Measurements from ENCODE around the gene ATP6V0E2. TPM values are rescaled to one million over a fixed set of nuclear protein-coding genes. Genes with fewer than 3 reads are reported as not detected.

ATP6V0E2 gene
- polyA plus RNA-seq, 2 of the 4 experiments (the other 2 are of a cell fraction), result 17.3 to 44.9 TPM

- TF ChIP-seq, protein P1, sequence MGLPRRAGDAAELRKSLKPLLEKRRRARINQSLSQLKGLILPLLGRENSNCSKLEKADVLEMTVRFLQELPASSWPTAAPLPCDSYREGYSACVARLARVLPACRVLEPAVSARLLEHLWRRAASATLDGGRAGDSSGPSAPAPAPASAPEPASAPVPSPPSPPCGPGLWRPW (IDR thresholded peaks at IDR 0.05), result no peak
- TF ChIP-seq, protein P2, sequence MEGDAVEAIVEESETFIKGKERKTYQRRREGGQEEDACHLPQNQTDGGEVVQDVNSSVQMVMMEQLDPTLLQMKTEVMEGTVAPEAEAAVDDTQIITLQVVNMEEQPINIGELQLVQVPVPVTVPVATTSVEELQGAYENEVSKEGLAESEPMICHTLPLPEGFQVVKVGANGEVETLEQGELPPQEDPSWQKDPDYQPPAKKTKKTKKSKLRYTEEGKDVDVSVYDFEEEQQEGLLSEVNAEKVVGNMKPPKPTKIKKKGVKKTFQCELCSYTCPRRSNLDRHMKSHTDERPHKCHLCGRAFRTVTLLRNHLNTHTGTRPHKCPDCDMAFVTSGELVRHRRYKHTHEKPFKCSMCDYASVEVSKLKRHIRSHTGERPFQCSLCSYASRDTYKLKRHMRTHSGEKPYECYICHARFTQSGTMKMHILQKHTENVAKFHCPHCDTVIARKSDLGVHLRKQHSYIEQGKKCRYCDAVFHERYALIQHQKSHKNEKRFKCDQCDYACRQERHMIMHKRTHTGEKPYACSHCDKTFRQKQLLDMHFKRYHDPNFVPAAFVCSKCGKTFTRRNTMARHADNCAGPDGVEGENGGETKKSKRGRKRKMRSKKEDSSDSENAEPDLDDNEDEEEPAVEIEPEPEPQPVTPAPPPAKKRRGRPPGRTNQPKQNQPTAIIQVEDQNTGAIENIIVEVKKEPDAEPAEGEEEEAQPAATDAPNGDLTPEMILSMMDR (IDR thresholded peaks at IDR 0.05), result no peak
- TF ChIP-seq RNF2 (IDR thresholded peaks at IDR 0.05; ENCODE audit: borderline replicate concordance, low read depth), result no peak
Observed at GRCh38 chr7:149884016-149884415, 10.2 kb downstream of the ATP6V0E2 start (continued).

GRCh38 chr7:149884541-149884940 is 10.8 kb downstream of the ATP6V0E2 start:
- Histone ChIP-seq H3K4me2 (no peak overlapping the region), H3K9me3 (no peaks in the 10 kb centered on the region), H3K4me3 (no peak overlapping the region), H3K4me1 (no peaks in the 10 kb centered on the region), H3K27ac (no peak overlapping the region)
- no peak for ATAC-seq
- ChIA-PET CTCF (interaction anchor here (0.6 to 2.3 kb wide), 4 partner anchors 10 to 260 kb away, joined by 3 to 11 read pairs (median 6); no protein-coding TSS in a partner anchor), POLR2A (no interaction called here)
- 84% methylated on average over 2 of the region's 2 CpGs for WGBS (ENCODE audit: missing lambda C conversion rate)
- no peak for TF ChIP-seq CBX8 (IDR thresholded peaks at IDR 0.05)
- no peak for TF ChIP-seq JUNB (IDR thresholded peaks at IDR 0.05)
- no peak for TF ChIP-seq ZC3H11A (IDR thresholded peaks at IDR 0.05)
- no peak for TF ChIP-seq POLR2A (IDR thresholded peaks at IDR 0.05; ENCODE audit: low read length)
- TF ChIP-seq TP53 (CRISPR knock-in tag; IDR thresholded peaks at IDR 0.05), result no peak
- TF ChIP-seq GATA3 (IDR thresholded peaks at IDR 0.05; ENCODE audit: borderline replicate concordance), result no peak
- no peak for TF ChIP-seq ZNF302 (CRISPR knock-in tag; IDR thresholded peaks at IDR 0.05)
- TF ChIP-seq POLR2AphosphoS2 (conservative IDR thresholded peaks at IDR 0.05; ENCODE audit: low read length), result no peak
- TF ChIP-seq SMC3 (IDR thresholded peaks at IDR 0.05), result no peak
- no peak for TF ChIP-seq EHF (CRISPR knock-in tag; IDR thresholded peaks at IDR 0.05)
- no peak for TF ChIP-seq CHD4 (IDR thresholded peaks at IDR 0.05; ENCODE audit: borderline replicate concordance)
- FAIRE-seq, result no peak
- DNase-seq (ENCODE audit: low read depth in 1 of 2, low spot score in 1 of 2), result no peak

GRCh38 chr7:149885191-149886017 is 11.6 kb downstream of the ATP6V0E2 start:
- FAIRE-seq (no peak), ATAC-seq (no peak), DNase-seq (ENCODE audit: low read depth in 1 of 2, low spot score in 1 of 2) (no peak)
- no peak overlapping the region for H3K27ac ChIP-seq
- no peak overlapping the region for H3K4me3 ChIP-seq
- no peaks in the 10 kb centered on the region for H3K4me1 ChIP-seq
- ChIA-PET CTCF (interaction anchor here (0.6 to 2.3 kb wide), 2 partner anchors 25 to 260 kb away, joined by 3 to 11 read pairs; no protein-coding TSS in a partner anchor), POLR2A (no interaction called here)
- H3K9me3 ChIP-seq, result no peaks in the 10 kb centered on the region
- no peak for TF ChIP-seq JUN (IDR thresholded peaks at IDR 0.05)
- TF ChIP-seq, protein P3, sequence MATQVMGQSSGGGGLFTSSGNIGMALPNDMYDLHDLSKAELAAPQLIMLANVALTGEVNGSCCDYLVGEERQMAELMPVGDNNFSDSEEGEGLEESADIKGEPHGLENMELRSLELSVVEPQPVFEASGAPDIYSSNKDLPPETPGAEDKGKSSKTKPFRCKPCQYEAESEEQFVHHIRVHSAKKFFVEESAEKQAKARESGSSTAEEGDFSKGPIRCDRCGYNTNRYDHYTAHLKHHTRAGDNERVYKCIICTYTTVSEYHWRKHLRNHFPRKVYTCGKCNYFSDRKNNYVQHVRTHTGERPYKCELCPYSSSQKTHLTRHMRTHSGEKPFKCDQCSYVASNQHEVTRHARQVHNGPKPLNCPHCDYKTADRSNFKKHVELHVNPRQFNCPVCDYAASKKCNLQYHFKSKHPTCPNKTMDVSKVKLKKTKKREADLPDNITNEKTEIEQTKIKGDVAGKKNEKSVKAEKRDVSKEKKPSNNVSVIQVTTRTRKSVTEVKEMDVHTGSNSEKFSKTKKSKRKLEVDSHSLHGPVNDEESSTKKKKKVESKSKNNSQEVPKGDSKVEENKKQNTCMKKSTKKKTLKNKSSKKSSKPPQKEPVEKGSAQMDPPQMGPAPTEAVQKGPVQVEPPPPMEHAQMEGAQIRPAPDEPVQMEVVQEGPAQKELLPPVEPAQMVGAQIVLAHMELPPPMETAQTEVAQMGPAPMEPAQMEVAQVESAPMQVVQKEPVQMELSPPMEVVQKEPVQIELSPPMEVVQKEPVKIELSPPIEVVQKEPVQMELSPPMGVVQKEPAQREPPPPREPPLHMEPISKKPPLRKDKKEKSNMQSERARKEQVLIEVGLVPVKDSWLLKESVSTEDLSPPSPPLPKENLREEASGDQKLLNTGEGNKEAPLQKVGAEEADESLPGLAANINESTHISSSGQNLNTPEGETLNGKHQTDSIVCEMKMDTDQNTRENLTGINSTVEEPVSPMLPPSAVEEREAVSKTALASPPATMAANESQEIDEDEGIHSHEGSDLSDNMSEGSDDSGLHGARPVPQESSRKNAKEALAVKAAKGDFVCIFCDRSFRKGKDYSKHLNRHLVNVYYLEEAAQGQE (IDR thresholded peaks at IDR 0.05), result no peak
- no peak for TF ChIP-seq CHD4 (IDR thresholded peaks at IDR 0.05; ENCODE audit: borderline replicate concordance)
- TF ChIP-seq JUNB (IDR thresholded peaks at IDR 0.05), result no peak
- no peak for TF ChIP-seq HOXA7 (CRISPR knock-in tag; IDR thresholded peaks at IDR 0.05)
- no peak for TF ChIP-seq FOSL2 (IDR thresholded peaks at IDR 0.05)
- TF ChIP-seq FOSL2 (CRISPR knock-in tag; IDR thresholded peaks at IDR 0.05), result no peak
- no peak for TF ChIP-seq RNF2 (IDR thresholded peaks at IDR 0.05; ENCODE audit: borderline replicate concordance, low read depth)
- WGBS (ENCODE audit: missing lambda C conversion rate), result 76% methylated on average over 10 of the region's 13 CpGs
- H3K4me2 ChIP-seq, result no peak overlapping the region
